ENCODE results near the gene MYO1C.
A peak's percentile ranks its signal among the peaks of the same experiment; 100 is the strongest.

The MYO1C gene

GRCh38 chr17:1484676-1485422, 7.6 kb downstream of the MYO1C start:
- DNase-seq, result peak; percentile 74

DNA sequence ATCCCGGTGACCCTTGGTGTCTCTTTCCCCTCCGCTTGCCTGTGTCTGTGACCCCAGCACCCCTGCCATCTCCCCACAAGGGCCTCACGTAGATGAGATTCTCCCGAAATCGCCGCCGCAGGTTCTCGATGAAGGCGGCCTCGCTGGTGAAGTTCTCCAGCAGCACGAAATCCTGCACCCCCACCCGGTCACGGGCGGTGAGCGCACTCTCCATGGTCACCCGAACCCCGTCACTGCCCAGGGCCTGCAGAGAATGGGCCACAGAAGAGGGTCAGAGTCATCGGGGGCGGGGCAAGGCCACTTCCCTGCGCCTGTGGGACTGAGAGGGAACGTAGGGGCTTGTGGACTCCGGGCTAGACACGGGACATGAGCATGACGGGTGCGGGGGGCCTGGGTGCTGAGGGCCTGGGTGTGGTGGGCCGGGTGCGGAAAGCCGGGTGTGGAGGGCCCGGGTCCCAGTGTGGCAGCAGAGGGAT, 8.4 kb downstream of the MYO1C start:
- no peak for DNase-seq

GRCh38 chr17:1482680-1483079, 9.8 kb downstream of the MYO1C start:
- no peak for DNase-seq

DNA sequence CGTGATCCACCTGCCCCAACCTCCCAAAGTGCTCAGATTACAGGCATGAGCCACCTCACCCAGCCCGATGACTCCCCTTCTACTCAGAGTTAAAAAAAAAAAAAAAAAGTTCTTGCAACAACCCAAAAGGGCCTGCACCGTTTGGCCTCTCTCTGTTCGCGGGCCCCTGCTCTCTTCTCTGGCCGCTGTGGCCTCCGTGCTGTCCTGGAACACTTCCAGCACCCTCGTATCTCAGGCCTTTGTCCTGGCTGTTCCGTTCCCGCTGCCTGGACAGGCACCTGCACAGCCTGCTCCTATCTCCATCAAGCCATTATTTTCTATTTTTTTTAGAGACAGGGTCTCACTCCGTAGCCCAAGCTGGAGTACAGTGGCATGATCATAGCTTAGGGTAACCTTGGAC, 10.8 kb downstream of the MYO1C start:
- DNase-seq, result no peak

- no peak for DNase-seq
These were observed 11.6 kb downstream of the MYO1C start for GRCh38 chr17:1480747-1481465.

GRCh38 chr17:1478418-1478817, 14.1 kb downstream of the MYO1C start:
- no peak for DNase-seq

DNA sequence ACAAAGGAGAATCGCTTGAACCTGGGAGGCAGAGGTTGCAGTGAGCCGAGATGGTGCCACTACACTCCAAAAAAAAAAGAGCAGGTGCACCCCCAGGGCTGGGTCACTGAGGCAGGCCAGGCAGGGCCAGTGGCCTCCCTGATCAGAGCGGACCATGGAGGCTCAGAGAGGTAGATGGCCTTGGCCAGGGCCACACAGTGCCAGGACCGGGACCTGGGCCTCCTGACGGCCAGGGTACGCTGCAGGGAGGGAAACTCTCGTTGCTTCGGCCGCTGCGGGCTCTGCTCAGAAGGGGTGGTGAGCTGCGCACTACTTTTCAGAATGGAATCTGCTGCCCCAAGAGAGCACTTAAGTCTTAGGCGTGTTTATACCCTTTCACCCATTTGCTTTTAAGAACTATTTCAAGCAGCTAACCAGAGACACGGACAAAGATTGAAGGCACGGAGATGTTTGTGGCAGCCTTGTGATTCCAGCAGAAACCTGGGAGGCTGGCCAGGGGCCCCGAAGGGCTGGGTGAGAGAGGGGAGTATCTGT, 17.1 kb downstream of the MYO1C start:
- DNase-seq, result no peak

DNA sequence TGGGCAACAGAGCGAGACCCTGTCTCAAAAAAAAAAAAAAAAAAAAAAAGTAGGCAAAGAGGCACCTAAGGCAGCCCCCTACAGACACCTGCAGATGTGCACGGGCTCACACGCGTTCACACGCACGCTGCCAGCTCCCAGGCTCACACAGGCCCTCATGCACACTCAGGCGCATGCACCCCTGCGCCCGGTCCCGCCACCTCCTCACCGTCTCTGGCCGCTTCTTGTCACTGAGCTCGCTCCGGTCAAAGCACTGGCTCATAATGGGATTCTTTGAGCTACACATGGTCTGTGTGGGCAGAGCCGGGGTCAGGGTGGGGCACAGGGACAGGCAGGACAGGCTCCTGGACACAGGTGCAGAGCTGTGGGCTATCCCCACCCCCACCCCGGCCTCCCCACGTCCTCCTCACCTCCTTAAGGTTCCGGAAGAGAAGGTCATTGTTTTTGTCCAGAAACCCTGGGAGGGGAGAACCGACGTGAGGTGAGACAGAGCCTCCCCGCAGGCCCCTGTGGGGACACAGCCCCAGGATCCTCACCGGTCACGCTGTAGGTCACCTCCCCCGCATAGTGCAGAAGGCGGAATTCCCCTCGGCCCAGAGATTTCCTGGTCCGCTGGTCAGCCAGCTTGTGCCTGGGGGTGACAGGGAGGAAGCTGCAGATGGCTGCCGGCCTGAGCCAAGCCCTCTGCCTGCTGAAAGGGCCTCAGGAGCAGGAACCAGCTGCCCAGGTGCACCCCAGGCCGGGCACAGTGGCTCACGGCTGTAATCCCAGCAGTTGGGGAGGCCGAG, 17.9 kb downstream of the MYO1C start:
- DNase-seq, result no peak

DNA sequence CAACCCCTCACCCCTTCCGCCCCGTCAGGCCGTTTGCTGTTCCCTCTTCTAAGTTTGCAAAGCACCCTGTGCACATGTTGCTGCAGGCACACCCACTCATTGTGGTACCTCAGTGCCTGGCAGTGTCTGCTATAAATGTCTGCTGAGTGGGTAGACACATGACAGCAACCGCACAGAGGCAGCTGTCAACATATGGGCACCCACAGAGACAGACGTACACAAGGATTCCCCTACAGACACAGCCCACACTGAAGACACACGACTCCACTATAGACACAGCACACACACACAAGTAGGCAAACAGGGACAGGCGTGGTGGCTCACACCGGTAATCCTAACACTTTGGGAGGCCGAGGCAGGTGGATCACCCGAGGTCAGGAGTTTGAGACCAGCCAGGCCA, 18.6 kb downstream of the MYO1C start:
- no peak for DNase-seq

GRCh38 chr17:1473170-1473569, 19.3 kb downstream of the MYO1C start:
- peak; percentile 67 for DNase-seq

- DNase-seq, result no peak
These were observed 20.3 kb downstream of the MYO1C start for GRCh38 chr17:1471911-1472821.

DNA sequence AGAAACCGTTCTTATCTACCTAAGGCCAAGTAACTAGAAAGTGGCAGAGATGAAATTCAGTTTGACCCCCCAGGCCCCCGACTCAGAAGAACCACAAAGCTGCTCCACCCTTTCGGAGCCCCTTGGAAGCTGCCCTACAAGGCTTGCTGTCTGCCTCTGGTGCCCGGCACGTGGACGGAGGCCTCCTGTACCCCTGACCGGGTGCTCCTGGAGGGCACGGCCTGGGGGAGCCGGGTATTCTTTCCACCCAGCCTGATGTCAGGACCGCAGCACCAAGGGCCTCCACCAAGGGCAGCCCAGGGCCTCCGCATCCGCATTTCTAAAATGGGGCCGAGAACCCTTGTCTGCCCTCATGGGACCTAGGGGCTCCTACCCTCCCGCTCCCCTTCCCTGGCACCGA, 21.0 kb downstream of the MYO1C start:
- DNase-seq, result no peak

DNA sequence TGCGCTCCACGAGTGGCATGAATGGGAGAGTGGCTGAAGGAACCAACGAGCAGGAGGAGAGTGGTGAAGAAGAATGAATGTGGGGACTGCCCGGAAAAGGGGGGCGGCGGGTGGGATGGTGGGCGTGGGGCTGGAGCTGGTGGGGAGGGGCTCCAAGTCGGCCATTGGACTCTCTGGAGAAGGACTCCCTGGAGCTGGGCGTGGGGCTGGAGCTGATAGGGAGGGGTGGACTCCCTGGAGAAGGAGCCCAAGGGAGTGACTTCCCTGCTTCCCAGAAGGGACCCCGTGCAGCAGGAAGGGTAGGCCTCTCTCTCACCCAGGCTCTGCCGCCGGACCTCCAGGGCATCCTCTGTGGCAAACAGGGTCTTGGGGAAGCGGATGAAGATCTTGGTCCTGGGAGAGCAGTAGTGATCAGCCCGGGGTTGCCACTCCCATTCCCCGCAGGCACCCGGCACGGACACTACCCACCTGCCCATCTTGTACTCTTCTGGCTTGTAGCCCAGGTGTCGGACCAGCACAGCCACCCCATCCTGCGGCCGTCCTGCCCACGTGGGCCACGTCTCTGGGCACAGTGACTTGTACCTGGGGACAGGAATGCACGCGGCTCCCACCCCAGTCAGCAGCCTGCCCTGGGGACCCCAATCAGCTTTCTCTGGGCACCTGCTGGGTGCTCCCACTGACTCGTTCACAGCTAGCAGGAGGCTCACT, 21.6 kb downstream of the MYO1C start:
- no peak for DNase-seq

- peak; percentile 49 for DNase-seq
These were observed 22.3 kb downstream of the MYO1C start for GRCh38 chr17:1470071-1470754.

GRCh38 chr17:1469231-1469852, 23.1 kb downstream of the MYO1C start:
- DNase-seq, result no peak

GRCh38 chr17:1467898-1468492, 24.5 kb downstream of the MYO1C start:
- peak; percentile 25 for DNase-seq

DNA sequence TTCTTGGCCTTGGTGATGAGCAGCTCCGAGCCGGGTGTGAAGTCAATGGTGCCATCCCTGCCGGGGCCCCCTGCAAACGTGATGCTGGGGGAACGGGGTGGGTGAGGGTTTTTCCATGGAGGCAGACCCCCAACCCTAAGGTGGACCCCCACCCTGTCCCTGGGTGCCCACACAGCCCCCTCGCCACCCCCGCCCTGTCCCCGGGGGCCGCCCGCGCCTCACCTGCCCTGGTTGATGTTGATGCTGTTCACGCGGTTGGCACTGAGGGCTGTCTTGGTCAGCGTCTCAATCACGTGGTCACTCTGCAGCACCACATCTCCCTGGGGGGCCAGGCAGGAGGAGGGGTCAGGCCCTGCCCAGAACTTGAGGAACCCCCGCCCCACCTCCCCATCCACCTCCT, 25.2 kb downstream of the MYO1C start:
- no peak for DNase-seq

DNA sequence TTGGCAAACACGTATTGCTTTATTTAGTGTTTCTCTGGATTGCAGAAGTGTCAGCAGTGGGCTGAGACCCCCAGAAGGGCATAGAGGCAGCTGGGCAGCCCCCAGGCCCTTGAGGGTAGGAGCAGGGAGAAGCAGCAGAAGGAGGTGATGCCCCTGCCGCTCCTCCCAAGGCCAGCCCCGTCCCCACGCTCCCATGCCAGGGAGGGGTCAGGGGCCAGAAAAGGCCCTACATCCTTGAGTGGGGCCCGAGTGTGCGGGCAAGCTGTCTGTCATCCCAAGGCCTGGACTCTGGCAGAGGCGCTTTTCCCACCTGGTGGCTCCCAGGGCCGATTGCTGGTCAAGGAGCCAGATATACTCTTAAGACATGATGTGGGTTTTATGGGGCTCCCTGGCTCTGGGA, 28.3 kb downstream of the MYO1C start:
- DNase-seq, result no peak

- no peak for DNase-seq
These were observed 30.0 kb downstream of the MYO1C start for GRCh38 chr17:1462164-1463112.
